Astrocyte (in vitro differentiated cells and primary cell): ENCODE measurements around the gene SUGCT. TPM values are rescaled to one million over a fixed set of nuclear protein-coding genes. Genes with fewer than 3 reads are reported as not detected.

Source experiments
- DNase-seq: peaks from one replicate; pipeline ENCODE4 v3.0.0-alpha.2; 2010; ENCODE audit warnings: low read depth
- FAIRE-seq: peaks from 2 replicates; lab custom pipeline; 2011; peaks lifted over from hg19 to GRCh38; lab: Jason Lieb, UNC
- H2AFZ ChIP-seq: 2 replicates; pipeline ENCODE4 v1.6.0; 2012; ENCODE audit warnings: low read depth, low read length, inconsistent platforms
- H3K27ac ChIP-seq: 2 replicates; pipeline ENCODE4 v1.5.1; 2011; ENCODE audit warnings: low read depth, low read length, inconsistent platforms
- H3K27me3 ChIP-seq: 2 replicates; pipeline ENCODE4 v1.6.0; 2011; ENCODE audit warnings: low read length, inconsistent platforms; ENCODE audit not compliant: insufficient read depth
- H3K36me3 ChIP-seq: 2 replicates; pipeline ENCODE4 v1.5.1; 2011; ENCODE audit warnings: low read length, inconsistent platforms; ENCODE audit not compliant: insufficient read depth
- H3K4me1 ChIP-seq: 2 replicates; pipeline ENCODE4 v1.5.1; 2011; ENCODE audit warnings: low read length, inconsistent platforms; ENCODE audit not compliant: insufficient read depth
- H3K4me2 ChIP-seq: 2 replicates; pipeline ENCODE4 v1.6.0; 2012; ENCODE audit warnings: low read length, inconsistent platforms
- H3K4me3 ChIP-seq: 2 replicates; pipeline ENCODE4 v1.5.1; 2011; ENCODE audit warnings: low read depth, mild to moderate bottlenecking, low read length, inconsistent platforms; ENCODE audit not compliant: insufficient read depth
- H3K79me2 ChIP-seq: 2 replicates; pipeline ENCODE4 v1.6.0; 2012; ENCODE audit warnings: mild to moderate bottlenecking, low read length, inconsistent platforms; ENCODE audit not compliant: insufficient read depth
- H3K9ac ChIP-seq: 2 replicates; pipeline ENCODE4 v1.6.0; 2012; ENCODE audit warnings: mild to moderate bottlenecking, low read length, inconsistent platforms
- H3K9me3 ChIP-seq: 2 replicates; pipeline ENCODE4 v1.5.1; 2012; ENCODE audit warnings: low read depth, mild to moderate bottlenecking, low read length, inconsistent platforms; ENCODE audit not compliant: insufficient read depth
- H4K20me1 ChIP-seq: 2 replicates; pipeline ENCODE4 v1.6.0; 2012; ENCODE audit warnings: low read length, inconsistent platforms; ENCODE audit not compliant: insufficient read depth
- H3K27ac Mint-ChIP-seq: one replicate; pipeline ENCODE4 v1.8.0; 2021; ENCODE audit warnings: mild to moderate bottlenecking, mixed read lengths; ENCODE audit not compliant: unreplicated experiment
- H3K27me3 Mint-ChIP-seq: one replicate; pipeline ENCODE4 v1.8.0; 2021; ENCODE audit warnings: low read depth, mixed read lengths; ENCODE audit not compliant: unreplicated experiment
- H3K36me3 Mint-ChIP-seq: one replicate; pipeline ENCODE4 v1.8.0; 2021; ENCODE audit warnings: low read depth, mixed read lengths; ENCODE audit not compliant: unreplicated experiment
- H3K4me1 Mint-ChIP-seq: one replicate; pipeline ENCODE4 v1.8.0; 2021; ENCODE audit warnings: low read depth, mixed read lengths; ENCODE audit not compliant: unreplicated experiment
- H3K4me3 Mint-ChIP-seq: one replicate; pipeline ENCODE4 v1.8.0; 2021; ENCODE audit warnings: mild to moderate bottlenecking, moderate library complexity, mixed read lengths; ENCODE audit not compliant: unreplicated experiment
- H3K9me3 Mint-ChIP-seq: one replicate; pipeline ENCODE4 v1.8.0; 2021; ENCODE audit warnings: mild to moderate bottlenecking, mixed read lengths; ENCODE audit not compliant: unreplicated experiment
- CTCF ChIP-seq: IDR thresholded peaks from 2 replicates; pipeline ENCODE4 v1.5.1; 2011; ENCODE audit warnings: low read depth, mild to moderate bottlenecking, inconsistent platforms, low read length, moderate library complexity; ENCODE audit not compliant: insufficient read depth
- EZH2 ChIP-seq: IDR thresholded peaks from 2 replicates; pipeline ENCODE4 v1.6.1; 2012; ENCODE audit warnings: mild to moderate bottlenecking, low read length, inconsistent platforms; ENCODE audit not compliant: insufficient read depth
- total RNA-seq: library from RNA; stranded (reverse); gene quantifications from 2 replicates; pipeline ENCODE4 v1.2.1, GENCODE V29; 2021

SUGCT gene
- total RNA-seq, 1 donor from 2014 or later, result 15.5 TPM

DNA sequence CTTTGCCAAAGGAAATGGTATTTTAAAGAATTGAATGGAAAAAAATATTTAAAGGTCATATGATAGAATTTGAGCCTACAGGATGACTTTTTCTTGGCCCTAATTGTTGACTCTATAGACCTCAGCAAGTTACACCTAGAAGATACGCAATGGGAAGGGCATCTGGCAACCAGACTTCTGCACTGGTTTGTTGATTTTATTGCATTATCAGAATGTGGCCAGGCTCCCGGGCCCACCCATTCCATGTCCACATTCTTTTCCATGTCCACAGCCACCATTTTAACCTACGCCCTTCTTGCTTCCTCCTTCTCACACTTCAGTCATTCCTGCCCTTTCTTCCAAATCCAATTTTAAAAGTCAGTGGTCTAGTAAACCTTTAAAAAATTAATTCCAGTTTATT lies 738.4 kb downstream of the SUGCT start:
- DNase-seq (no peak), FAIRE-seq (no peak)
- no peak overlapping the region for H2AFZ ChIP-seq
- H3K36me3 Mint-ChIP-seq, result no peaks in the 10 kb centered on the region
- H3K27ac Mint-ChIP-seq, result no peak overlapping the region
- H3K4me1 ChIP-seq, result no peaks in the 10 kb centered on the region
- no peaks in the 10 kb centered on the region for H3K27me3 ChIP-seq
- no peaks in the 10 kb centered on the region for H3K36me3 ChIP-seq
- H3K9me3 Mint-ChIP-seq, result peaks cover 5% of the 10 kb centered on the region
- peaks cover 4% of the 10 kb centered on the region for H3K9me3 ChIP-seq
- no peak overlapping the region for H3K4me2 ChIP-seq
- no peak overlapping the region for H3K4me3 ChIP-seq
- no peak overlapping the region for H3K27ac ChIP-seq
- H3K9ac ChIP-seq, result no peak overlapping the region
- H3K4me1 Mint-ChIP-seq, result peaks cover 10% of the 10 kb centered on the region
- no peaks in the 10 kb centered on the region for H3K79me2 ChIP-seq
- H3K27me3 Mint-ChIP-seq, result peaks cover 3% of the 10 kb centered on the region
- no peak overlapping the region for H3K4me3 Mint-ChIP-seq
- no peaks in the 10 kb centered on the region for H4K20me1 ChIP-seq
- TF ChIP-seq CTCF (no peak), EZH2 (no peak)

DNA sequence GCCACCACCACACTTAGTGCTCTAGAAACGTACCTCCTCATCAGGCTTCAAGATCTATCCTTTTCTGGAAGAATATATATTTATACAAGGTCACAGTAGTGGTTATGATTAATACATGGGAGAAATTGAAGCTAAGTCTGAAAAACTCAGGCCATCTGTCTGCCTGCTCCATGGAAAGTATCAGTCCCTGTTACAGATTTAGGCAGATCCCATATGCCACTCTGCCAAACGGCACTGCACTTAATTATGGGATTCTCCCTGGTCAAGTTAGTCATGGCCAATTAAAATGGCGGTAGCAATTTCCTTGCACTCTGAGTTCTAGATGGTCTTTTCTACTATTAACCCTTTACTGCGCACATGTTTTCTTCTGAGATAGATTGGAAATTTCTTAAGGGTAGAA lies 740.0 kb downstream of the SUGCT start:
- H3K27me3 Mint-ChIP-seq, result peaks cover 3% of the 10 kb centered on the region
- TF ChIP-seq EZH2, result no peak
- no peak for TF ChIP-seq CTCF
- no peaks in the 10 kb centered on the region for H4K20me1 ChIP-seq
- H2AFZ ChIP-seq, result no peak overlapping the region
- H3K36me3 Mint-ChIP-seq, result no peaks in the 10 kb centered on the region
- no peaks in the 10 kb centered on the region for H3K27me3 ChIP-seq
- H3K4me3 Mint-ChIP-seq, result no peak overlapping the region
- H3K9me3 ChIP-seq, result no peaks in the 10 kb centered on the region
- H3K4me3 ChIP-seq, result no peak overlapping the region
- no peaks in the 10 kb centered on the region for H3K79me2 ChIP-seq
- no peaks in the 10 kb centered on the region for H3K36me3 ChIP-seq
- peaks cover 3% of the 10 kb centered on the region for H3K9me3 Mint-ChIP-seq
- FAIRE-seq (no peak), DNase-seq (no peak)
- H3K27ac ChIP-seq, result no peak overlapping the region
- H3K4me1 ChIP-seq, result no peaks in the 10 kb centered on the region
- H3K4me1 Mint-ChIP-seq, result peaks cover 7% of the 10 kb centered on the region
- H3K27ac Mint-ChIP-seq, result no peak overlapping the region
- no peak overlapping the region for H3K9ac ChIP-seq
- H3K4me2 ChIP-seq, result no peak overlapping the region

DNA sequence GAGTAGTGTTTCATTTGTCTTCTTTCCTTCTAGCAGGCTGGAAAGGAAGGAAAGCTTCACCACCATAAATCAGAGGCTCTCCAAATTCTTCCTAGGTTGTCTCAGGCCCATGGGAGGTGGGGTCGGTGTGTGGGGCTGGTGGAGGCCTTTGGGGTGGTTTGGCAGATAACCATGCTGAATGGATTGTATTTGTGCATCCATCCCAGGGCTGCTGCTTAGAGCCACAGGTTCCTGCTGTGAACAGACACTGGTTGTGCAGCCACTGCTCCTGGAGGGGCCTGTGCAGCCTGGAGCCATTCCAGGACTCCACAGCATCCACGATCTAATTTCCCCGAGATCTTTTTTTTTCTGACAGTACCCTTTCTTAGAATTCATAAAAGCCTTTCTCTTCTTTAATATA lies 741.8 kb downstream of the SUGCT start:
- Histone ChIP-seq H3K4me3 (no peak overlapping the region), H3K79me2 (no peaks in the 10 kb centered on the region), H3K27me3 (no peaks in the 10 kb centered on the region), H4K20me1 (no peaks in the 10 kb centered on the region), H3K4me1 (peaks cover 3% of the 10 kb centered on the region), H2AFZ (no peak overlapping the region), H3K9me3 (no peaks in the 10 kb centered on the region), H3K36me3 (no peaks in the 10 kb centered on the region), H3K9ac (no peak overlapping the region), H3K27ac (no peak overlapping the region), H3K4me2 (no peak overlapping the region)
- Mint-ChIP-seq H3K27ac (no peak overlapping the region), H3K4me1 (no peaks in the 10 kb centered on the region), H3K36me3 (no peaks in the 10 kb centered on the region), H3K9me3 (peaks cover under 1% of the 10 kb centered on the region), H3K4me3 (no peak overlapping the region), H3K27me3 (peaks cover 3% of the 10 kb centered on the region)
- no peak for DNase-seq
- no peak for FAIRE-seq
- TF ChIP-seq CTCF (no peak), EZH2 (no peak)
